ENCODE results near the gene LCN12. TPM values are rescaled to one million over a fixed set of nuclear protein-coding genes. Genes with fewer than 3 reads are reported as not detected.
A peak's percentile ranks its signal among the peaks of the same experiment; 100 is the strongest.

LCN12 gene
- polyA plus RNA-seq, 3 donors, result 0.29 TPM; not detected in 2

DNA sequence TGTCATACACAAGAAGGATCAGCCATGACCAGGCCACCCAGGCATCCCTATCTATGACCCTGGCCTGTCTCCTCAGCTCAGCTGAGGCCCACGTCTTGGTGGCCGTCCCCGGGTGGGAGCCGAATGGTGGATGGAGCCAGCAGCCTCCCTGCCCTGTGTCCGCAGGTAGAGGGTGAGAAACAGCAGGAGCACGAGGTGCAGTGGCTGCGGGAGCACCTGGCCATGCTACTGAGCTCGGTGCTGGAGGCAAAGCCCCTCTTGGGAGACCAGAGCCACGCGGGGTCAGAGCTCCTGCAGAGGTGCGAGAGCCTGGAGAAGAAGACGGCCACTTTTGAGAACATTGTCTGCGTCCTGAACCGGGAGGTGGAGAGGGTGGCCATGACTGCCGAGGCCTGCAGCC is 32.0 kb upstream of the LCN12 start:
- no peaks in the 10 kb centered on the region for H3K27me3 ChIP-seq (ENCODE audit: control insufficient read depth in 2 of 2, insufficient read depth in 2 of 2, low read length in 2 of 2)
- no peak overlapping the region for H3K4me3 Mint-ChIP-seq
- no peaks in the 10 kb centered on the region for H3K9me3 ChIP-seq (replicated peaks in 1 of 2; ENCODE audit: control insufficient read depth in 1 of 2, insufficient read depth in 1 of 2, low read length in 2 of 2)
- H3K27ac ChIP-seq (ENCODE audit: low read depth in 1 of 2, low read length in 2 of 2), result no peak overlapping the region
- no peak overlapping the region for H2AFZ ChIP-seq (ENCODE audit: insufficient read depth, low read depth, low read length, poor library complexity, severe bottlenecking)
- H3K79me2 ChIP-seq (ENCODE audit: insufficient read depth, low read length), result no peaks in the 10 kb centered on the region
- H3K4me1 Mint-ChIP-seq, result no peaks in the 10 kb centered on the region
- no peaks in the 10 kb centered on the region for H4K20me1 ChIP-seq (ENCODE audit: insufficient read depth, low read length)
- intact Hi-C loops (cut with micrococcal nuclease), result no loop called here
- WGBS (ENCODE audit: insufficient coverage), result 99% methylated on average over 15 of the region's 15 CpGs
- H3K36me3 ChIP-seq (replicated peaks in 1 of 2; ENCODE audit: control insufficient read depth in 1 of 2, insufficient read depth in 2 of 2, low read length in 2 of 2), result peaks cover 52 to 79% of the 10 kb centered on the region in 2 donors
- TF ChIP-seq, protein P1, sequence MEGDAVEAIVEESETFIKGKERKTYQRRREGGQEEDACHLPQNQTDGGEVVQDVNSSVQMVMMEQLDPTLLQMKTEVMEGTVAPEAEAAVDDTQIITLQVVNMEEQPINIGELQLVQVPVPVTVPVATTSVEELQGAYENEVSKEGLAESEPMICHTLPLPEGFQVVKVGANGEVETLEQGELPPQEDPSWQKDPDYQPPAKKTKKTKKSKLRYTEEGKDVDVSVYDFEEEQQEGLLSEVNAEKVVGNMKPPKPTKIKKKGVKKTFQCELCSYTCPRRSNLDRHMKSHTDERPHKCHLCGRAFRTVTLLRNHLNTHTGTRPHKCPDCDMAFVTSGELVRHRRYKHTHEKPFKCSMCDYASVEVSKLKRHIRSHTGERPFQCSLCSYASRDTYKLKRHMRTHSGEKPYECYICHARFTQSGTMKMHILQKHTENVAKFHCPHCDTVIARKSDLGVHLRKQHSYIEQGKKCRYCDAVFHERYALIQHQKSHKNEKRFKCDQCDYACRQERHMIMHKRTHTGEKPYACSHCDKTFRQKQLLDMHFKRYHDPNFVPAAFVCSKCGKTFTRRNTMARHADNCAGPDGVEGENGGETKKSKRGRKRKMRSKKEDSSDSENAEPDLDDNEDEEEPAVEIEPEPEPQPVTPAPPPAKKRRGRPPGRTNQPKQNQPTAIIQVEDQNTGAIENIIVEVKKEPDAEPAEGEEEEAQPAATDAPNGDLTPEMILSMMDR (IDR thresholded peaks at IDR 0.05), result no peak
- peaks cover 61 to 78% of the 10 kb centered on the region in 2 donors for H3K36me3 Mint-ChIP-seq
- peak overlapping the region in 2 of 7 donors; percentile 54 to 78 for H3K27ac Mint-ChIP-seq
- H3K9me3 Mint-ChIP-seq, result peaks cover 0 to 2% (median 0%) of the 10 kb centered on the region in 7 donors
- no peak overlapping the region for H3K4me3 ChIP-seq (replicated peaks in 1 of 3; ENCODE audit: low read depth in 2 of 3, low read length in 3 of 3)
- no peaks in the 10 kb centered on the region for H3K4me1 ChIP-seq (ENCODE audit: control insufficient read depth in 1 of 2, insufficient read depth in 2 of 2, low read length in 2 of 2)
- no peak overlapping the region for H3K4me2 ChIP-seq (replicated peaks; ENCODE audit: extremely low read depth, low read length, poor library complexity, severe bottlenecking)
- H3K9ac ChIP-seq (ENCODE audit: insufficient read depth, low read length, poor library complexity, severe bottlenecking), result no peak overlapping the region
- peaks cover 0 to 1% (median 0%) of the 10 kb centered on the region in 3 donors for H3K27me3 Mint-ChIP-seq (ENCODE audit: low read depth in 3 of 3)
- no peak for DNase-seq

DNA sequence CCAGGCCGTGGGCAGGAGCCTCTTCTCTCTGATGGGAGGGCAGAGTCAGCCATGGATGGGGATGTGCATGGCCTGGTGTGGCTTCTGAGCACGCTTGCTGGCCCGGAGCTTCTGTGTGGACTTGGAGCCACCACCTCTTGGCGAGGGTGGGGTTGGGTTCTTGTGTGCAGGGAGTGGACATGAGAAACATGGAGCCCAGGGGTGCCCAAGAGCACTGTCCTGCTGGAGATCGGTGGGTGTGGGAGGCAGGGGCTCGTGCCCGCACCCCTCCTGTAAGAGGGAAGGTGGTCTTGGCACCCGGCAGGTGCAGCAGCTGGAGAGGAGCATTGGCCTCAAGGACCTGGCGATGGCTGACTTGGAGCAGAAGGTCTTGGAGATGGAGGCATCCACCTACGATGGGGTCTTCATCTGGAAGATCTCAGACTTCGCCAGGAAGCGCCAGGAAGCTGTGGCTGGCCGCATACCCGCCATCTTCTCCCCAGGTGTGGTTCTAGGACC is 31.3 kb upstream of the LCN12 start:
- no peak for DNase-seq
- no peak overlapping the region for H3K27ac ChIP-seq (ENCODE audit: low read depth in 1 of 2, low read length in 2 of 2)
- Mint-ChIP-seq H3K4me1 (no peaks in the 10 kb centered on the region), H3K27ac (no peak overlapping the region), H3K4me3 (no peak overlapping the region), H3K9me3 (peaks cover 0 to 2% (median 0%) of the 10 kb centered on the region in 7 donors), H3K36me3 (peaks cover 55 to 78% of the 10 kb centered on the region in 2 donors), H3K27me3 (ENCODE audit: low read depth in 3 of 3) (peaks cover 0 to 1% (median 0%) of the 10 kb centered on the region in 3 donors)
- no peaks in the 10 kb centered on the region for H4K20me1 ChIP-seq (ENCODE audit: insufficient read depth, low read length)
- intact Hi-C loops (cut with micrococcal nuclease), result no loop called here
- H3K9me3 ChIP-seq (replicated peaks in 1 of 2; ENCODE audit: control insufficient read depth in 1 of 2, insufficient read depth in 1 of 2, low read length in 2 of 2), result no peaks in the 10 kb centered on the region
- H3K79me2 ChIP-seq (ENCODE audit: insufficient read depth, low read length), result no peaks in the 10 kb centered on the region
- H2AFZ ChIP-seq (ENCODE audit: insufficient read depth, low read depth, low read length, poor library complexity, severe bottlenecking), result no peak overlapping the region
- H3K27me3 ChIP-seq (ENCODE audit: control insufficient read depth in 2 of 2, insufficient read depth in 2 of 2, low read length in 2 of 2), result no peaks in the 10 kb centered on the region
- H3K4me2 ChIP-seq (replicated peaks; ENCODE audit: extremely low read depth, low read length, poor library complexity, severe bottlenecking), result no peak overlapping the region
- H3K36me3 ChIP-seq (replicated peaks in 1 of 2; ENCODE audit: control insufficient read depth in 1 of 2, insufficient read depth in 2 of 2, low read length in 2 of 2), result peaks cover 51 to 79% of the 10 kb centered on the region in 2 donors
- H3K9ac ChIP-seq (ENCODE audit: insufficient read depth, low read length, poor library complexity, severe bottlenecking), result no peak overlapping the region
- WGBS (ENCODE audit: insufficient coverage), result 97% methylated on average over 14 of the region's 14 CpGs
- TF ChIP-seq, protein P1 (IDR thresholded peaks at IDR 0.05), result no peak
- no peaks in the 10 kb centered on the region for H3K4me1 ChIP-seq (ENCODE audit: control insufficient read depth in 1 of 2, insufficient read depth in 2 of 2, low read length in 2 of 2)
- H3K4me3 ChIP-seq (replicated peaks in 1 of 3; ENCODE audit: low read depth in 2 of 3, low read length in 3 of 3), result no peak overlapping the region
